Rectal smooth muscle tissue (tissue), 1 donor: ENCODE measurements around the gene RBM4.
"Not testable (repeated sequence)": the region's sequence is repeated elsewhere in the genome, so short reads cannot be mapped to it uniquely, and the experiment has no call there.

Experiments
- H3K27ac ChIP-seq: one replicate; pipeline ENCODE4 v1.7.0; 2013; ENCODE audit warnings: low read depth, low read length, inconsistent platforms
- H3K27me3 ChIP-seq: one replicate; pipeline ENCODE4 v1.7.0; 2013; ENCODE audit warnings: low read length; ENCODE audit not compliant: control insufficient read depth, insufficient read depth
- H3K36me3 ChIP-seq: one replicate; pipeline ENCODE4 v1.7.0; 2013; ENCODE audit warnings: low read length; ENCODE audit not compliant: control insufficient read depth, insufficient read depth
- H3K4me1 ChIP-seq: one replicate; pipeline ENCODE4 v1.7.0; 2013; ENCODE audit warnings: low read length; ENCODE audit not compliant: control insufficient read depth, insufficient read depth
- H3K4me3 ChIP-seq: one replicate; pipeline ENCODE4 v1.7.0; 2013; ENCODE audit warnings: low read length
- H3K9ac ChIP-seq: one replicate; pipeline ENCODE4 v1.7.0; 2013; ENCODE audit warnings: low read length

RBM4 gene

DNA sequence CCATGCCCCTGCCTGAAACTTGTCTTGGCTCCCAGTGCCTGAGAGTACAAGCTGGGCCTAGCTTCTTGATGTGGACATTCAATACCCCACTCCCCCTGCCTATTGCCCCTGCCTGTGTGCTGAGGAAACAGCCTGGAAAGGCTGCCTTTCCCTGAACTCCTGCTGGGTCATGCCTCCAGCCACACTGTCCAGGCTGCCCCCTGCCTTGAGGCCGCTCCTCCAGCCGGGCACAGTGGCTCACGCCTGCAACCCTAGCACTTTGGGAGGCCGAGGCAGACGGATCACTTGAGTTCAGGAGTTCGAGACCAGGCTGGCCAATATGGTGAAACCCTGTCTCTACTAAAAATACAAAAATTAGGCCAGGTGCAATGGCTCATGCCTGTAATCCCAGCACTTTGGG is 35.4 kb upstream of the RBM4 start:
- Histone ChIP-seq H3K4me1 (peaks cover 7% of the 10 kb centered on the region), H3K4me3 (no peak overlapping the region), H3K27ac (no peak overlapping the region), H3K27me3 (no peaks in the 10 kb centered on the region), H3K36me3 (peaks cover 8% of the 10 kb centered on the region), H3K9ac (no peak overlapping the region)

DNA sequence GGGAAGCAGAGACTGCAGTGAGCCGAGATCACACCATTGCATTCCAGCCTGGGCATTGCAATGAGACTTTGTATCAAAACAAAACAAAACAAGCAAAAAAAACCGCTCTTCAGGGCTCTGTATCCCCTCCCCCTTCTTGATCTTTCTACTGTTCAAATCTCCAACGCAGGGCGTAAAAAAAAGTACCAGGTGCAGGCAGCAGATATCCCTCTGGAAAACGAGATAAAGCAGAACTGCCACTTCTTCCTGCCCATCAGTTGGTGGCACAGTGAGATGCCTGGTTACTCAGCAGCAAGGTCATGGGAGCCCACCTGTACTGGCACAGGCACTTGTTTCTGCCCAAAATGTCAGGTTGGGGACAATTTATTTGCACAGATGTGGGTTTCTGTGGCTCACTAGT is 34.3 kb upstream of the RBM4 start:
- H3K27me3 ChIP-seq = no peaks in the 10 kb centered on the region
- no peak overlapping the region for H3K27ac ChIP-seq

DNA sequence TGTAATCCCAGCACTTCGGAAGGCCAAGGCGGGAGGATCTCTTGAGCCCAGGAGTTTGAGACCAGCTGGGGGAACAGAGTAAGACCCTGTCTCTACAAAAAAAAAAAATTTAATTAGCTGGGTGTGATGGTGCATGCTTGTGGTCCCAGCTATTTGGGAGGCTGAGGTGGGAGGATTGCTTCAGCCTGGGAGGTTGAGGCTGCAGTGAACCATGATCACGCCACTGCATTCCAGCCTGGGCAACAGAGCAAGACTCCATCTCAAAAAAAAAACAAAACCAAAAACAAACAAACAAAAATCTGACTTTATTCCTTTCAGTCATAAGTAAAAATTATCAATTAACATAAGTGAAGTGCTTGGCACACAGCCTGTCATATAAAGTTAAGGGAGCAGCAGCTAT is 31.9 kb upstream of the RBM4 start:
- peak overlapping the region; percentile 93 for H3K27ac ChIP-seq
- not testable (repeated sequence) for H3K9ac ChIP-seq, H3K27me3 ChIP-seq, H3K36me3 ChIP-seq, H3K4me3 ChIP-seq, H3K4me1 ChIP-seq

More for the DNA sequence above, 34.3 kb upstream of the RBM4 start:
- H3K36me3 ChIP-seq = peaks cover 8% of the 10 kb centered on the region
- no peak overlapping the region for H3K9ac ChIP-seq
- peaks cover 10% of the 10 kb centered on the region for H3K4me1 ChIP-seq
- H3K4me3 ChIP-seq = no peak overlapping the region

DNA sequence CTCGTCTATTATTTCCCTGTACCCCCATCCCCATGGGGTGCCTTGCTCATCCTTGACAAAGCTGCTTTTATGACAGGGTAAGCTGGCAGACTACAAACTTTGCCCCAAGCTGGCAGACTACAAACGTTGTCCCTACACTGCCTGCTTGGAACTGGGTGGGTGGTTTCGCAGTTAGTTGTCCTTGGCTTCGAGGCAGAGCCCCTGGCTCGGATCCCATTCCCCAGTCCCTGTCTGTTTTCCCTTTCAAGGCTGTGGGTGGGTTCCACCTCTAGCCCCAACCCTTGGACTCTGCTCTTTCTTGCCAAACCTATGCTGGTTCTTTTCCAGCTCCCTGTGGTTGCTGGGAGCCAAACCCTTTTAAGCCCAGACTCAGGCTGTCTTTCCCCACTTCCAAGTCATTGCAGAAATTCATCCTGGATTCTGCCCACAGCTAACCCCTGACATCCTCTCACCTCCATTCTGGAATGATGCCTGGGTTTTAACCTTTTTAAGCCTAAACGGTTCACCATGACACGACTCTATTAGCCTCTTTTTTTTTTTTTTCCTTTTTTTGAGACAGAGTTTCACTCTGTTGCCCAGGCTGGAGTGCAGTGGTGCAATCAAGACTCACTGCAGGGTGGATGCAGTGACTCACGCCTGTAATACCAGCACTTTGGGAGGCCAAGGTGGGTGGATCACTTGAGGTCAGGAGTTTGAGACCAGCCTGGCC is 31.2 kb upstream of the RBM4 start:
- Histone ChIP-seq H3K27ac (peak overlapping the region; percentile 93), H3K27me3 (no peaks in the 10 kb centered on the region), H3K36me3 (peaks cover 5% of the 10 kb centered on the region), H3K4me3 (no peak overlapping the region), H3K4me1 (peaks cover 10% of the 10 kb centered on the region), H3K9ac (no peak overlapping the region)

DNA sequence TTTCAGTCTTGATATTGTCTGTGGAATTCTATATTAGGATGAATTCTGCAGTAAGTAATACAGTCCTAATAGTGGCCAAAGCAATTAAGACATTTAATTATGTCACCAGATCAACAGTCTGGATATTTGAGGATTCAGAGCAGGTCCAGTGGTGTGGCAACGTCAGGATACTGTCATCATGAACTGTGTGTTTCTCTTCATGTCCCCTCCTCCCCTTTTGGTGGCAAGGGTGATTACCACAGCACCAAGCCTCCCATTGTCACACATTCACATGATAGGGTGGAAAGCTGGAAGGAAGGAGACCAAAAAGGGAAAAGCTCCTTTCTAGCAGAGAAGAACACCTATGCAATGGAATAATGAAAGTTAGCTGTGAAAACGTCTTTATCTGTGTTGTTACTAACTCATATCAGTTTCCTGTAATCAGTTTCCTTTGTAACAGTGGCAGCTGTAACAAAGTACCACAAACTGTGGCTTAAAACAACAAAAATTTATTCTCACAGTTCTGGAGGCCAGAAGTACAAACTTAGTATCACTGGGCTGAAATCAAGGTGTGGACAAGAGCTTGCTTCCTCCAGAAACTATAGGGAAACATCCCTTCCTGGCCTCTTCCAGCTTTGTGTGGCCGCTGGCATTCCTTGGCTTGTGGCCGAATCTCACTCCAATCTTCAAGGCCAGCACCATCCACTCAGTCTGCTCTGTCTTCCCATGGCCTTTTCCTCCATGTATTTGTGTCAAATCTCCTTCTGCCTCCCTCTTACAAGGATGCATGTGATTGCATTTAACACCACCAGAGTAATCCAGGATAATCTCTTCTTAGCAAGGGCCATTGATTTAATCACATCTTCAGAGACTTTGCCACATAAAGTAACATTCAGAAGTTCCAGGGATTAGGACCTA is 28.5 kb upstream of the RBM4 start:
- no peak overlapping the region for H3K27ac ChIP-seq
- H3K4me1 ChIP-seq = peaks cover 10% of the 10 kb centered on the region

DNA sequence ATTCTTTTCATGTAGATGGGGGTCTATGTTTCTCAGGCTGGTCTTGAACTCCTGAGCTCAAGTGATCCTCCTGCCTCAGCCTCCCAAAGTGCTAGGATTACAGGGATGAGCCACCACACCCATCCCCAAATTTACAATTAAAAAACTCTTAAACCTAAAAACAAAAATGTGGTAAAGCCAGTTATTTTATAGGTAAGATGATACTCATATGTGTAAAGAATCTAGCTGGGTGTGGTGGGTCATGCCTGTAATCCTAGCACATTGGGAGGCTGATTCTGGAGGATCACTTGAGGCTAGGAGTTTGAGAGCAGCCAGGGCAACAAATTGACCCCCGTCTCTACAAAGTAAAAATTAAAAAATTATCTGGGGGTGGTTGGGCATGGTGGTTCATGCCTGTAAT is 26.0 kb upstream of the RBM4 start:
- Histone ChIP-seq H3K9ac (no peak overlapping the region), H3K27ac (no peak overlapping the region), H3K4me1 (peaks cover 5% of the 10 kb centered on the region), H3K36me3 (no peaks in the 10 kb centered on the region), H3K27me3 (no peaks in the 10 kb centered on the region), H3K4me3 (no peak overlapping the region)

More for the DNA sequence above, 28.5 kb upstream of the RBM4 start:
- Histone ChIP-seq H3K36me3 (peaks cover 5% of the 10 kb centered on the region), H3K27me3 (no peaks in the 10 kb centered on the region), H3K4me3 (no peak overlapping the region), H3K9ac (no peak overlapping the region)

DNA sequence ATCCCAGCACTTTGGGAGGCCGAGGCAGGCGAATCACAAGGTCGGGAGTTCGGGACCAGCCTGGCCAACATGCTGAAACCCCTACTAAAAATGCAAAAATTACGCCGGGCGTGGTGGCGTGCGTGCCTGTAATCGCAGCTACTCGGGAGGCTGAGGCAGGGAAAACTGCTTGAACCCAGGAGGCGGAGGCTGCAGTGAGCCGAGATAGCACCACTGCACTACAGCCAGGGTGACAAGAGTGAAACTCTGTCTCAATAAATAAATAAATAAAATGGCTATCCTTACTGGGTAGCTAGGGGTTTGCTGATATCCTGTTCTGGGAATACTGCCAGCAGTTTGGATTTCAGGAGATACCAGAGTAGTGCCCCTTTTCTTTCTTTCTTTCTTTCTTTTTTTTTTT is 24.4 kb upstream of the RBM4 start:
- Histone ChIP-seq H3K9ac (no peak overlapping the region), H3K4me3 (no peak overlapping the region), H3K27me3 (no peaks in the 10 kb centered on the region), H3K27ac (no peak overlapping the region), H3K4me1 (peaks cover 14% of the 10 kb centered on the region), H3K36me3 (peaks cover 2% of the 10 kb centered on the region)

DNA sequence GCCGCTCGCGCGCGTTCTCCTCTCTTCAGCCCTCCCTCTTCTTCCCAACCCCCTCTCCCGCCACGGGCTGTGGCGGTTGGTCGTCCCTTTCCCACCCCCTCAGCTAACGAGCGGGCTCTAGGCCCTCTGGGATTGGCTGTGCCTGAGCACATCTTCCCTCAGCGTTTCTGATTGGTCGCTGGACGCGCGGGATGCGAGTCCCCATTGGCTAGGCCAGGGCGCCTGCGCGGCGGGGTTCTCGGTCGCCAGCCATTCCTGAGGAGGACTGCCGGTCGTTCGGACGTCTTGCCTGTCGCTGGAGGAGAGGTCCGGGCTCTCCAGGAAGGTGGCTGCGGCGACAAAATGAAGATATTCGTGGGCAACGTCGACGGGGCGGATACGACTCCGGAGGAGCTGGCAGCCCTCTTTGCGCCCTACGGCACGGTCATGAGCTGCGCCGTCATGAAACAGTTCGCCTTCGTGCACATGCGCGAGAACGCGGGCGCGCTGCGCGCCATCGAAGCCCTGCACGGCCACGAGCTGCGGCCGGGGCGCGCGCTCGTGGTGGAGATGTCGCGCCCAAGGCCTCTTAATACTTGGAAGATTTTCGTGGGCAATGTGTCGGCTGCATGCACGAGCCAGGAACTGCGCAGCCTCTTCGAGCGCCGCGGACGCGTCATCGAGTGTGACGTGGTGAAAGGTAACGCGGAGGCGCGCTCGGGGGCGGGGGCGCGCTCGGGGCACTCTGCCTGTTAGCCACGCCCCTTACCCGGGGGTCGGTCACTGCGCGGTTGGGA is 21.9 kb upstream of the RBM4 start, which contains the start of gene RBM14:
TSS of gene RBM14 (plus strand) at position 252 of the 776 bp plus-strand sequence. CDS start at position 343, 91 bp downstream.
- Histone ChIP-seq H3K27me3 (no peaks in the 10 kb centered on the region), H3K36me3 (peaks cover 2% of the 10 kb centered on the region), H3K27ac (peak within 1 kb of the TSS; percentile 96), H3K4me3 (peak within 1 kb of the TSS; percentile 78), H3K4me1 (peaks cover 18% of the 10 kb centered on the region), H3K9ac (peak within 1 kb of the TSS; percentile 97)

DNA sequence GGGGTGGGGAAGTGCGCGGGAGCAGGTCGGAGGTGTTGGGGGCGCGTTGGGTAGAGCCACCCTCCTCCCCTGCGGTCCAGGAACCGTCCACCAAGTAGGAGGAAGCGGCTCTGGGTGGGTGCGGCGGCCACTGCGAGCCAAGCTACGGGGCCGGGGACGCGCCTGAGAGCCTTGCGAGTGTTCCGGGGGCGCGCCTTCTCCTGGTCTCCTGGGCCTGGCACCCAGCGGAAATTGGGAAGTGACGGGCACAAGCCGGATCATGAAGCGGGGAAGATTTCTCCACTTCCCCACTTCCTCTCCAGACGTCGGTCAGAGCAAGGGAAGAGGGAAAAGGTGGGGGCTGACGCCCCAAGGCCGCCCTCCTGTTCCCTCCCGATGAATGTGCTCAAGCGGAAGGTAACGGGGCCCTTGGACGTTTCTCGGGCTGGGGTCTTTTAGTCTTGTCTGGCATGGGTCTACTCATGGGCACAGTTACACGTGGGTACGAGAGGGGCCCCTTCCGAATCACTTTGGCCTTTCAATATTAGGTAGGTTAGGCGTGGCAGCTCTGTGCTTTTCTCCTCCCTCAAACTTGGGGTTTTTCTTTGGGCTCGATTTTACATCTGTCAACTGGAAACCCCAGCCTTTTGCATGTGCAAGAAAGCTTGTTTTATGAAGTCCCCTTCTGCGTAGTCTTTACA is 21.2 kb upstream of the RBM4 start:
- H3K4me3 ChIP-seq = peak overlapping the region; percentile 73
- peak overlapping the region; percentile 96 for H3K27ac ChIP-seq
- peaks cover 2% of the 10 kb centered on the region for H3K36me3 ChIP-seq
- H3K9ac ChIP-seq = peak overlapping the region; percentile 36
- no peaks in the 10 kb centered on the region for H3K27me3 ChIP-seq
- H3K4me1 ChIP-seq = peaks cover 20% of the 10 kb centered on the region

DNA sequence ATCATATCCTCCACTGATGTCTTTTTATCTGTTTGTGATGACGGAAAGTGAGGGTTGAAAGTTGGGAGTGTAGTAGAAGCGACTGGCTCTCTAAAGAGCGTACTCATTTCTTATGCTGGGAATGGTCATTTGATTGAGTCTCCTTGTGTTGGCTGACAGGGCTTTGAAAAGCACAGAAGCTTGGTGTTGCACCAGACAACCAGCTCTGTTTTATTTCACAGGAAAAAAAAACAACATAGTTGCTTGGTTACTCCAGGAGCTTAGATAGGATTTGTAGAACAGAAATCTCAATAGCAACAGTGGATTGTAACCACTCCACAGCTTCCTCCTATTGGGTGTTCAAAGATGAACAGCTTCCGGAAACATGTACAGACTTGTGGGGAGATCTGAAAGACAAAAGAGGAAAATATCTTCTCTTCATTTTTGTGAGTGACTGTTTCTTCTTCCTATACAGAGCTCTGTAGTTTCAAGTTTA is 19.4 kb upstream of the RBM4 start:
- Histone ChIP-seq H3K4me3 (peak overlapping the region; percentile 73), H3K36me3 (peaks cover 7% of the 10 kb centered on the region), H3K27me3 (no peaks in the 10 kb centered on the region), H3K4me1 (peaks cover 38% of the 10 kb centered on the region), H3K9ac (no peak overlapping the region), H3K27ac (peak overlapping the region; percentile 96)

DNA sequence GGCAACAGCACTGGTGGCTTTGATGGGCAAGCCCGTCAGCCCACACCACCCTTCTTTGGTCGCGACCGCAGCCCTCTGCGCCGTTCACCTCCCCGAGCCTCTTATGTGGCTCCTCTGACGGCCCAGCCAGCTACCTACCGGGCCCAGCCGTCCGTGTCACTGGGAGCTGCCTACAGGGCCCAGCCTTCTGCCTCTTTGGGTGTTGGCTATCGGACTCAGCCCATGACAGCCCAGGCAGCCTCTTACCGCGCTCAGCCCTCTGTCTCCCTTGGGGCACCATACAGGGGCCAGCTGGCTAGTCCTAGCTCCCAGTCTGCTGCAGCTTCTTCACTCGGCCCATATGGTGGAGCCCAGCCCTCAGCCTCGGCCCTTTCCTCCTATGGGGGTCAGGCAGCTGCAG is 14.1 kb upstream of the RBM4 start:
- Histone ChIP-seq H3K27ac (peak overlapping the region; percentile 89), H3K4me1 (peaks cover 31% of the 10 kb centered on the region), H3K9ac (no peak overlapping the region), H3K36me3 (peaks cover 50% of the 10 kb centered on the region), H3K27me3 (no peaks in the 10 kb centered on the region), H3K4me3 (no peak overlapping the region)
